Immature natural killer cell (primary cell): ENCODE results near the gene USP43. TPM values are rescaled to one million over a fixed set of nuclear protein-coding genes. Genes with fewer than 3 reads are reported as not detected.

Source experiments
- DNase-seq, 3 donors: peaks; one replicate each; pipeline ENCODE4 v3.0.0; 2022; ENCODE audit warnings: mixed read lengths in 1 of 3
- H3K27ac Mint-ChIP-seq, 6 donors: one replicate each; pipeline ENCODE4 v1.8.0; 2020; ENCODE audit warnings: mixed read lengths in 6 of 6, mild to moderate bottlenecking in 5 of 6, inconsistent platforms in 4 of 6, moderate library complexity in 3 of 6
- H3K27me3 Mint-ChIP-seq, 3 donors: one replicate each; pipeline ENCODE4 v1.8.0; 2020 to 2021; ENCODE audit warnings: low read depth in 3 of 3, mild to moderate bottlenecking in 3 of 3, mixed read lengths in 3 of 3, moderate library complexity in 3 of 3, inconsistent platforms in 1 of 3
- H3K36me3 Mint-ChIP-seq, 3 donors: one replicate each; pipeline ENCODE4 v1.8.0; 2020; ENCODE audit warnings: mixed read lengths in 3 of 3, inconsistent platforms in 2 of 3, mild to moderate bottlenecking in 2 of 3
- H3K4me1 Mint-ChIP-seq, 2 donors: one replicate each; pipeline ENCODE4 v1.8.0; 2020; ENCODE audit warnings: inconsistent platforms in 2 of 2, mild to moderate bottlenecking in 2 of 2, mixed read lengths in 2 of 2, moderate library complexity in 1 of 2
- H3K4me3 Mint-ChIP-seq, 5 donors: one replicate each; pipeline ENCODE4 v1.8.0; 2020; ENCODE audit warnings: mild to moderate bottlenecking in 5 of 5, mixed read lengths in 5 of 5, inconsistent platforms in 3 of 5, moderate library complexity in 3 of 5
- H3K9me3 Mint-ChIP-seq, 6 donors: one replicate each; pipeline ENCODE4 v1.8.0; 2020; ENCODE audit warnings: mild to moderate bottlenecking in 6 of 6, mixed read lengths in 6 of 6, inconsistent platforms in 4 of 6, moderate library complexity in 3 of 6
- polyA plus RNA-seq, 3 donors: library from polyadenylated mRNA; unstranded; fragments of 300-500 nt; fragmentation: Illumina TruSeq; gene quantifications; one replicate each; pipeline ENCODE4 v1.2.3, GENCODE V29; 2021

USP43 gene
- polyA plus RNA-seq, 3 donors from 2014 or later = 0.14 to 0.29 TPM; not detected in 1

DNA sequence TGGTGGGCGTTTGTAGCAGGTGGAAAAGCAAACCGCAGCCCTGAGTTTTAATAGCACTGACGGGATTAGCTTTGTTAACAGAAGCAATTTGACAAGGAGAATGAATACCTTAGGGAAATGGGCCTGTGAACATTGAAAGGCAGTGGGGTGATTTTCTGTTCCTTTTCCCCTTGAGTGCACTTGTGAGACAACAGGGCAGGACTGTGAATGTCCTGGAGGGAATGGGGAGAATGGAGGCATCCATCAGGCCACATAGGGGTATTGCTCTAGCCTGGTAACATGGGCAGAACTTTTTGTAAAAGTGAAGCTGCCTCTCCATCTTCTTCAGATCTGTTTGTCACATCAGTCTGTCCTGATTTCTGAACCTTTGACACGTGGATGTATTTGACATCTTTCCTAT, 26.2 kb downstream of the USP43 start:
- H3K4me1 Mint-ChIP-seq = peaks cover 18 to 26% of the 10 kb centered on the region in 2 donors
- no peak for DNase-seq
- peaks cover 1 to 7% (median 4%) of the 10 kb centered on the region in 3 donors for H3K27me3 Mint-ChIP-seq
- H3K4me3 Mint-ChIP-seq = no peak overlapping the region
- peaks cover 0 to 3% (median 0%) of the 10 kb centered on the region in 3 donors for H3K36me3 Mint-ChIP-seq
- H3K9me3 Mint-ChIP-seq = no peaks in the 10 kb centered on the region
- H3K27ac Mint-ChIP-seq = no peak overlapping the region

DNA sequence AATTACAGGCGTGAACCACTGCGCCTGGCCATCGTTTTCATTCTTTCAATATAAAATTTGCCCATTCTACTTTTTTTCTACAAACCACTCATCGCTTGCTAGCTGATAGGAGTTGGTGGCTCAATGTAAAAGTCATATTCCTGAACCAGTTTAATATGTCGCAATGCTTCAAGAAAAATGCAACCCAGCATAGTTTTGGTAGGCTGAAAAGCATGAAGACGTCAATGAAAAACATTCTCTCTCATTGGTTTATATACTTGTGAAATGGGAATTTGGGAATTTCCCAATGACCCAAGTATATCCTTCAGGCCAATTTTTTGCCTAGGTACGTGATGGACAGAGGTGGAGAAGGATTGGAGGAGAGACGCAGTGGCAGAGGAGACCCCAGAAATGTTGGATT, 26.9 kb downstream of the USP43 start:
- no peak for DNase-seq
- Mint-ChIP-seq H3K27me3 (peaks cover 3 to 7% (median 4%) of the 10 kb centered on the region in 3 donors), H3K4me3 (no peak overlapping the region), H3K36me3 (peaks cover 0 to 2% (median 0%) of the 10 kb centered on the region in 3 donors), H3K9me3 (no peaks in the 10 kb centered on the region), H3K4me1 (peaks cover 11 to 20% of the 10 kb centered on the region in 2 donors), H3K27ac (no peak overlapping the region)

DNA sequence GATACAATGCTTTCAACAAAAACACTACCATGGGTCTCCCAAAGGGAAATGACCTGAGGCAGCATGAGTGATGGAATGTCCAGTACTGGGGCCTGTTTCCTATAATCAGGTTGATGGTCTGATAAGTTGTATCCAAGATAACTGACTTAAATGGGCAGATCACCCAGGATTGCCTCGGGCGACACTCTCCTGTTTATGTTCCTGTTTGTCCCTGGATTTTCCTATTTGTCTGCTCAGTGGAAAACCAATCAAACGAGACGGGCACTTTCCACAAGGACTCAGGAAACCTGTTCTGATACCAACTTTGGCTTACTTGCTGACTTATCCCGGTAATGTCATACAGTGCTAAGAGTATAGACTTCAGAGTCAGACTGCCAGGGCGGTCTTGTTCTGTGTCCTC, 27.4 kb downstream of the USP43 start:
- Mint-ChIP-seq H3K9me3 (no peaks in the 10 kb centered on the region), H3K27me3 (peaks cover 4 to 6% (median 4%) of the 10 kb centered on the region in 3 donors), H3K36me3 (no peaks in the 10 kb centered on the region), H3K4me3 (no peak overlapping the region), H3K27ac (no peak overlapping the region), H3K4me1 (peaks cover 7 to 16% of the 10 kb centered on the region in 2 donors)
- DNase-seq = no peak

DNA sequence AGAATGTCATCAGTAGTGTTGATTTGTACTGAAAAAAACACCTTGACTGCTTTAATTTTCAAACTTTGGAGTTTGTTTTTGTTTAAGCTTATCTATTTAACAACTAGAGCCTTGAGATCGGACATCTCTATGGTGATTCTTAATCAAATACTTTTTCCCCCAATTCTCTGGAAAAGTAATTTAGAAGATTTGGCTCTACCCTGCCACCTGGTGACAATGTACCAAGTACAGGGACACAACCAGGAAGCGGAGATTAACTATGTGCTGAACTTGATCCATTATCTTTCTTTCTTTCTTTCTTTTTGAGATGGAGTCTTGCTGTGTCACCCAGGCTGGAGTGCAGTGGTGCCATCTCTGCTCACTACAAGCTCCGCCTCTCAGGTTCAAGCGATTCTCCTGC, 30.8 kb downstream of the USP43 start:
- no peak overlapping the region for H3K27ac Mint-ChIP-seq
- peaks cover 0 to 13% (median 4%) of the 10 kb centered on the region in 6 donors for H3K9me3 Mint-ChIP-seq
- peaks cover 8 to 13% (median 10%) of the 10 kb centered on the region in 3 donors for H3K36me3 Mint-ChIP-seq
- H3K4me3 Mint-ChIP-seq = no peak overlapping the region
- DNase-seq = no peak
- H3K27me3 Mint-ChIP-seq = peaks cover 0 to 4% (median 4%) of the 10 kb centered on the region in 3 donors
- H3K4me1 Mint-ChIP-seq = no peaks in the 10 kb centered on the region

DNA sequence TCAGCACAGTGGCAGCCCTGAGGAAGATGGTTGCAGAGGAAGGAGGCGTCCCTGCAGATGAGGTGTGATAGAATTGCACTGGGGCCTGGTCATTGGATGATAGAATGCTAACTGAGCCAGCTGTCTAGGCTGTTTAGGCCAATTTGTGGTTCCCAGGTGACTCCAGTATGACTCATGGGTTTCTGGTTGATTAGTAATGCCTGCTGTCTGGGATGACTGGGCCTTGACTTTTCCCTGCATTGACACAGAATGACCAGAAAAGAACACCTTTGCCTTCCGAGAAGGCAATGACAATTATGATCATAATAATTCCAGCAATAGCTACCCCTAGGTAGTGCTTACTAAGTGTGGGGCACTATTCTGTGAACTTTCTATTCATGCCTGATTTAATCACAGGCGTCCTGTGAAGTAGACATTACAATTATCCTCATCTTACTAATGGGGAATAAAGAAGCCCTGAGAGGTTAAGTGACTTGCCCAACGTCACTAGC, 31.5 kb downstream of the USP43 start:
- no peak for DNase-seq
- Mint-ChIP-seq H3K4me3 (no peak overlapping the region), H3K4me1 (no peaks in the 10 kb centered on the region), H3K36me3 (peaks cover 8 to 13% (median 10%) of the 10 kb centered on the region in 3 donors), H3K27me3 (peaks cover 0 to 4% (median 4%) of the 10 kb centered on the region in 3 donors), H3K9me3 (peaks cover 0 to 13% (median 4%) of the 10 kb centered on the region in 6 donors), H3K27ac (no peak overlapping the region)

DNA sequence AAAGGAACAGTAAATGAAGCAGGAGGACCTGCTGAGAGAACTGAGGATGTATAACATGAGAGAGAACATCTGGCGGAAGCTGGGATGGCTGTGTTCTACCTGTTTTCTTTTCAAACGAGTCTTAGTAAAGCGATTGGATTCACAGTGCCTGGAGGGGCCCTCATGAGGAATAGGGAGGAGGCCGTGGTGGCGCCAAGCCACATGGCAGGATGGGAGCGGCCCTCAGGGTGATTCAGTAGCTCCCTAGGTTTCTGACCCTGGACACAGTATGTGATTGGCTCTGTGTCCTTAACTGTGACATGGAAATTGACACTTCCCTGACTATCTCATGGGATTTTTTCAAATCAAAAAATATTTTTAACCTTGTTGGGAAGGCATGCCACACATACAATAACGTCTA, 32.1 kb downstream of the USP43 start:
- H3K36me3 Mint-ChIP-seq = peaks cover 8 to 13% (median 10%) of the 10 kb centered on the region in 3 donors
- no peak overlapping the region for H3K27ac Mint-ChIP-seq
- H3K4me1 Mint-ChIP-seq = no peaks in the 10 kb centered on the region
- H3K27me3 Mint-ChIP-seq = peaks cover 0 to 4% (median 3%) of the 10 kb centered on the region in 3 donors
- H3K4me3 Mint-ChIP-seq = no peak overlapping the region
- no peak for DNase-seq
- H3K9me3 Mint-ChIP-seq = peaks cover 0 to 13% (median 4%) of the 10 kb centered on the region in 6 donors

DNA sequence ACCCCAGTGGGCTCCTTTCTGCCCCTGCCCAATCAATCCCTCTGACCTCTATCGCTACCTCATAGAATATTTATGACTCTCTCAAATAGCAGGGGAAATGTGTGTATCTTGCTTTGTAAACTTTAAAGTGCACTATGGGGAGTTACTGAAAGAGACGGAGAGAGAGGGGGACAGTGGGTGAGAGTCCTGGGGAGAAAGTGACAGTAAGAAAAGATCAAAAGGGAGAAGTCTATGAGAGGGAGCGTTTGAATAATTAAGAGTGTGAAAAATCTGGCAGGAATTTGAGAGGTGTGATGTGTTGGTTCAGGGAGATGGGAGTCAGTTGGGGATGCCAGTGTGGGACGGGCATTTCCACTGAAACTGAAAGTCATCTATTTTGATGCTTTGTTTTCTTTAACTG, 32.6 kb downstream of the USP43 start:
- Mint-ChIP-seq H3K4me1 (no peaks in the 10 kb centered on the region), H3K27ac (no peak overlapping the region), H3K4me3 (no peak overlapping the region), H3K9me3 (peaks cover 0 to 13% (median 4%) of the 10 kb centered on the region in 6 donors), H3K36me3 (peaks cover 8 to 13% (median 10%) of the 10 kb centered on the region in 3 donors), H3K27me3 (peaks cover 0 to 3% (median 3%) of the 10 kb centered on the region in 3 donors)
- no peak for DNase-seq

DNA sequence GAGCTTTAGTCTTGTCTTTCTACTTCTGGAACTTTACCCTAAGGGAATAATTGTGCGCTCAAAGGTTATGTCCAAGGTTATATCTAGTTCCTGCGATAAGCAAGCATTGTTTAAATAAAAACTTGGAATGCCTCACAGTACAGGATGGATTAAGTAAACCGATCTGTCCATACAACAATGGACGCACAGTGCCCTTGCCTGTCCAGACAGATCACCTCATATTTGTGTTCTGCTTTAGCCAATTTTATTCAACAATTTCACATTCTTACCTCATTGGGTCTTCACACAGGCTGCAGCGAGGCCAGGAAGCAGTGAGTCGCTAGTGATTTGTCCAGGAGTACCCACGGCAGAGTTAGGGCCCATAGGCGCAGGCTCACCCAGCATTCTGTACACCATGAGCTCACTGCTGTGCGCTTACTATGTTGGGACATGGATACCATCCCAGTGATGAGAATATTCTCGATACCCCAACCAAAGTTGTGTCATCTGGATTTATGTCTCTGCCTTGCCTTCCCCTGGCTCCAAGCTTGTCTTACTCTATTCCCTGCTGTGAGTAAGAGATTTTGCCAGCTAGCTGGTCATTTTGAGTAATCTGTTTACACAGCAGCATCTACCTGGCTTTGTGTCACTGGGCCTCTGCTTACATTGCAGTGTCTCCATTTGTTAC, 39.8 kb downstream of the USP43 start:
- H3K4me1 Mint-ChIP-seq = no peaks in the 10 kb centered on the region
- peaks cover 3 to 18% (median 5%) of the 10 kb centered on the region in 3 donors for H3K36me3 Mint-ChIP-seq
- H3K9me3 Mint-ChIP-seq = peaks cover 0 to 7% (median 2%) of the 10 kb centered on the region in 6 donors
- no peak for DNase-seq
- no peak overlapping the region for H3K4me3 Mint-ChIP-seq
- peaks cover 0 to 1% (median 0%) of the 10 kb centered on the region in 3 donors for H3K27me3 Mint-ChIP-seq
- H3K27ac Mint-ChIP-seq = no peak overlapping the region

DNA sequence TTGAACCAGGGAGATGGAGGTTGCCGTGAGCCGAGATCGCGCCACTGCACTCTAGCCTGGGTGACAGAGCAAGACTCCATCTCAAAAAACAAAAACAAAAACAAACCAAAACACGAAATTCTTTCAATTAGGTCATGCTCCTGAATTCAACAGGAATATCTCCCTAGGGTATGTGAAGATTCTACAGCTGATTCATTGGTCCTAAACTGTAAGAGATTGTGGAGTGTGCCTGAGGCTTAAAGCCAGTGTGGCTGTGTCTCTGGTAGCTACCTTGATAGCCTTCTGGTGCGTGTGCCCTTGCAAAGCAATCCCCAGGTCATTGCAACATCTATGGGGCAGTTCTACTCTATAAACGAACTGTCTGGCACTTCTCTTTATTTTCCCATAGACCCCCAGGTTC, 48.4 kb downstream of the USP43 start:
- H3K9me3 Mint-ChIP-seq = no peaks in the 10 kb centered on the region
- DNase-seq = no peak
- H3K27me3 Mint-ChIP-seq = peaks cover 0 to 3% (median 0%) of the 10 kb centered on the region in 3 donors
- H3K36me3 Mint-ChIP-seq = peaks cover 0 to 21% (median 0%) of the 10 kb centered on the region in 3 donors
- no peak overlapping the region for H3K4me3 Mint-ChIP-seq
- H3K4me1 Mint-ChIP-seq = no peaks in the 10 kb centered on the region
- H3K27ac Mint-ChIP-seq = no peak overlapping the region

DNA sequence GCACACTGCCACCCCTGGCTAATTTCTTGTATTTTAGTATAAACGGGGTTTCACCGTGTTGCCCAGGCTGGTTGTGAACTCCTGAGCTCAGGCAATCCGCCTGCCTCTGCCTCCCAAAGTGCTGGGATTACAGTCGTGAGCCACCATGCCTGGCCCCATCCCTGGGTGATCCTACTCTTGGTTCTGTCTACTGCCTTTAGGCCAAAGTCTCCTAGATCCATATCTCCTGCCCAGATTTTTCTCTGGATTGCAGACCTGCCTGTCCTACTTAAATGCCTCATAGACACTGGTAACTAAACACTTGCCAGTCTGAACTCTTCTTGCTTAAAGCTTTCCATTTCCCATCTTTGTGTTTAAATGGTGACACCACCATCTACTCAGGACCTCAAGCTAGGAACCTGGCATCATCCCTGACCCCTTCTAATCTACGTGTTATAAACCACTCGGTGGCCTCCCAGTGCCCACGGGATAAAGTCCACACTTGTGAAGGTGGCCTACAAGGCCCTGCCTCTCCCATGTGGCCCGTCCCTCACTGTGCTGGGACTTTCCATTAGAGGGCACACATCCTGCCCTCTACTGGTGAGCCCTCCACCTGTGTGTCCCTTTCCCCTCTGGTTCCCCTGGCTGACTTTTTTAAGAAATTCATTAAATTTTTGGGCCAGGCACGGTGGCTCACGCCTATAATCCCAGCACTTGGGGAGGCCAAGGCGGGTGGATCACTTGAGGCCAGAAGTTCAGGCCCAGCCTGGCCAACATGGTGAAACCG, 51.1 kb downstream of the USP43 start:
- Mint-ChIP-seq H3K4me3 (no peak overlapping the region), H3K36me3 (peaks cover 0 to 21% (median 0%) of the 10 kb centered on the region in 3 donors), H3K27me3 (peaks cover 0 to 1% (median 0%) of the 10 kb centered on the region in 3 donors), H3K4me1 (no peaks in the 10 kb centered on the region), H3K27ac (no peak overlapping the region), H3K9me3 (no peaks in the 10 kb centered on the region)
- no peak for DNase-seq

DNA sequence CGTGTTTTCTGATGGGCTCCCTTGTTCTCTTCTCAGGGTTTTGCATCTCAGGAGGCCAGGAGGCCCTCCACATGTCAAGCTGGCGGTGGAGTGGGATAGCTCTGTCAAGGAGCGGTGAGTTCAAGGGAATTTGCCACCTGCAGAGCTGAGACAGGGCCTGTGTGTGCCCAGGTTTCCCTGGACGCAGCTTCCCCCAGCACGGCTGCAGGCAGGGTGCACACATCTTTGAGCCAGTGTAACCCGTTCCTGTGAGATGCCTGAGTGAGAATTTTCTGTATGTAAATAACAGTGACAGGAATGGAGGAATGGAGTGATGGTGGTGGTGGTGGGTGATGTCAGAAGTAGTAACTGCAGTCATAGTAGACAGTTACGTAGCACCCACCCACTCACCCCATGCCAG, 54.8 kb downstream of the USP43 start:
- H3K27ac Mint-ChIP-seq = no peak overlapping the region
- no peak for DNase-seq
- H3K9me3 Mint-ChIP-seq = no peaks in the 10 kb centered on the region
- H3K27me3 Mint-ChIP-seq = peaks cover 0 to 4% (median 1%) of the 10 kb centered on the region in 3 donors
- no peak overlapping the region for H3K4me3 Mint-ChIP-seq
- peaks cover 0 to 29% (median 0%) of the 10 kb centered on the region in 3 donors for H3K36me3 Mint-ChIP-seq
- no peaks in the 10 kb centered on the region for H3K4me1 Mint-ChIP-seq

DNA sequence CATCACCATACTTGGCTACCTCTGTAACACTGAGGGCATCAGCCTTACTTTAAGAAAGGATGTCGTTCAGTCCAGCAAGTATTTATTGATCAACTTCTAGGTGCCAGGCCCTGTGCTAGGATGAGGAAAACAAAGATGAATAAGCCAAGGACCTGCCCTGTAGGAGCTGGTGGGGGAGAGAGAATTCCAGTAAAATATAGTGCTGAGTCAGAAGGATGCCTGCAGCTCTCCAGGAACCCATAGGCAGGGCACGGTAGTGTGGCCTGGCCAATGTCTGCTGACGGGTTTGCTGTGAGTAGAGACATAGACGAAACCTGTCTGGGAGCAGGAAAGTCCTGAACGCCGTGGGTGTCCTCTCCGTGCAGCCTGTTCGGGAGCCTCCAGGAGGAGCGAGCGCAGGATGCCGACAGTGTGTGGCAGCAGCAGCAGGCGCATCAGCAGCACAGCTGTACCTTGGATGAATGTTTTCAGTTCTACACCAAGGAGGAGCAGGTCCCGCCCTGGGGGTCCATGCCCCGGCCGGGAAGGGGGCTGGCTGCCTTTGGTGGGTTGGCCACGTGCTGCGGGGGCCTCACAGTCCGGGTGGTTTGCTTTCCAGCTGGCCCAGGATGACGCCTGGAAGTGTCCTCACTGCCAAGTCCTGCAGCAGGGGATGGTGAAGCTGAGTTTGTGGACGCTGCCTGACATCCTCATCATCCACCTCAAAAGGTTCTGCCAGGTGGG, 55.6 kb downstream of the USP43 start:
- Mint-ChIP-seq H3K4me1 (no peaks in the 10 kb centered on the region), H3K4me3 (no peak overlapping the region), H3K9me3 (no peaks in the 10 kb centered on the region), H3K27me3 (peaks cover 0 to 4% (median 1%) of the 10 kb centered on the region in 3 donors), H3K27ac (no peak overlapping the region), H3K36me3 (peaks cover 0 to 25% (median 0%) of the 10 kb centered on the region in 3 donors)
- DNase-seq = no peak

DNA sequence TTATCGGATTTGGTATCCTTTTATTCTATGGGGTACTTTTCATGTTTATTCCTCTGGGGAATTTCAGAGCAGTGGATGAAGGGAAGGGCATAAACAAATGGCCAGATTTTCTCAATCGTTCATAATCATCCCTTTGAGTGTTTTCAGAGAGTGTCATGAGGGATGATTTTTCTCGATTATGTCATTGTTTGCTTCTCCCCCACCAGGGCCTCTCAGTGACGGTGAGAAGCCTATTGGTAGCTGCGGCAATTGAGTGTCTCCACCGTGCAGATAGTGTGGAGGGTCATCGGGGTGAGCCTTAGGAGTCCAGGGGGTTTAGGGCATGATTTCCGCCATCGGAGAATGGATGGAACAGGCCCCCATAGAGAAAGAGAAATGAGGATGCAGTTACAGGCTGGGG, 57.2 kb downstream of the USP43 start:
- H3K4me1 Mint-ChIP-seq = no peaks in the 10 kb centered on the region
- DNase-seq = no peak
- no peaks in the 10 kb centered on the region for H3K9me3 Mint-ChIP-seq
- H3K4me3 Mint-ChIP-seq = no peak overlapping the region
- peaks cover 0 to 17% (median 0%) of the 10 kb centered on the region in 3 donors for H3K36me3 Mint-ChIP-seq
- H3K27ac Mint-ChIP-seq = no peak overlapping the region
- H3K27me3 Mint-ChIP-seq = peaks cover 0 to 4% (median under 1%) of the 10 kb centered on the region in 3 donors
